ENCODE measurements around the gene LETM1.

DNA sequence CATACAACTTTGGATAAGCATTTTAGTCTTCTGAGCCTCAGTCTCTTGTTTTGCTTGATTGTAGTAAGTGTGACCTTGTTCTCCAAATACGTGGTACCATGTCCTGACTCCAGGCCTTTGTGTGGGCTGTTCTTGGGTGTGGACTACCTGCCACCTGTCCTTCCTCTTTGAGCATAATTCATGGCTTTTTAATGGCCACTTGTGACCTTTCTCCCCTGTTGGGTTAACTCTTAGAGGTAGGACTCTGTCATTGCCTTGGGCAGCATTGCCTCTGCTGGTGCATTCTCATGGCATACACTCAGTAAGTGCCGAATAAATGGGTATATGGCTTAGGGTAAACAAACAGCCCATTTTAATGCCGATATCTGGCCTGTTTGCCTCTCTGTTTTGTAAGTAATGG is 18.2 kb upstream of the LETM1 start:
- TF ChIP-seq ARNTL (CRISPR knock-in tag; IDR thresholded peaks at IDR 0.05; ENCODE audit: borderline replicate concordance, low read depth), result no peak
- TF ChIP-seq CREB5 (CRISPR knock-in tag; IDR thresholded peaks at IDR 0.05; ENCODE audit: low read depth), result no peak
- TF ChIP-seq SNAI2 (CRISPR knock-in tag; IDR thresholded peaks at IDR 0.05), result no peak
- TF ChIP-seq ZFP30 (CRISPR knock-in tag; IDR thresholded peaks at IDR 0.05), result no peak
- no peak for TF ChIP-seq RARB (CRISPR knock-in tag; IDR thresholded peaks at IDR 0.05)
- no peak for TF ChIP-seq ESRRG (CRISPR knock-in tag; IDR thresholded peaks at IDR 0.05)
- TF ChIP-seq ZNF565 (CRISPR knock-in tag; conservative IDR thresholded peaks at IDR 0.05; ENCODE audit: low read depth), result no peak
- no peak for TF ChIP-seq PATZ1 (CRISPR knock-in tag; IDR thresholded peaks at IDR 0.05; ENCODE audit: borderline replicate concordance)
- TF ChIP-seq, protein P1, sequence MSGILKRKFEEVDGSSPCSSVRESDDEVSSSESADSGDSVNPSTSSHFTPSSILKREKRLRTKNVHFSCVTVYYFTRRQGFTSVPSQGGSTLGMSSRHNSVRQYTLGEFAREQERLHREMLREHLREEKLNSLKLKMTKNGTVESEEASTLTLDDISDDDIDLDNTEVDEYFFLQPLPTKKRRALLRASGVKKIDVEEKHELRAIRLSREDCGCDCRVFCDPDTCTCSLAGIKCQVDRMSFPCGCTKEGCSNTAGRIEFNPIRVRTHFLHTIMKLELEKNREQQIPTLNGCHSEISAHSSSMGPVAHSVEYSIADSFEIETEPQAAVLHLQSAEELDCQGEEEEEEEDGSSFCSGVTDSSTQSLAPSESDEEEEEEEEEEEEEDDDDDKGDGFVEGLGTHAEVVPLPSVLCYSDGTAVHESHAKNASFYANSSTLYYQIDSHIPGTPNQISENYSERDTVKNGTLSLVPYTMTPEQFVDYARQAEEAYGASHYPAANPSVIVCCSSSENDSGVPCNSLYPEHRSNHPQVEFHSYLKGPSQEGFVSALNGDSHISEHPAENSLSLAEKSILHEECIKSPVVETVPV (CRISPR knock-in tag; IDR thresholded peaks at IDR 0.05), result no peak
- no peak for TF ChIP-seq PPARA (CRISPR knock-in tag; IDR thresholded peaks at IDR 0.05; ENCODE audit: borderline replicate concordance)
- no peak for TF ChIP-seq OSR1 (CRISPR knock-in tag; IDR thresholded peaks at IDR 0.05)
- no peak for TF ChIP-seq ZNF8 (CRISPR knock-in tag; IDR thresholded peaks at IDR 0.05)
- TF ChIP-seq ZNF70 (CRISPR knock-in tag; IDR thresholded peaks at IDR 0.05), result no peak

Data from SK-N-SH treated with all-trans-retinoic acid at 6 μM for 48 hours (cell line).